GM12874 (cell line): ENCODE data around the gene MORF4L1.

Experiments used
- CTCF ChIP-seq: IDR thresholded peaks from 2 replicates; pipeline ENCODE4 v1.5.1; 2011; ENCODE audit warnings: low read depth, mild to moderate bottlenecking, control low read depth, low read length, moderate library complexity; ENCODE audit not compliant: insufficient read depth

MORF4L1 gene

GRCh38 chr15:78850941-78851755 is 21.5 kb upstream of the MORF4L1 start:
- TF ChIP-seq CTCF = no peak

- TF ChIP-seq CTCF = no peak
Observed at GRCh38 chr15:78853500-78853899, 19.2 kb upstream of the MORF4L1 start.

- no peak for TF ChIP-seq CTCF
Observed at GRCh38 chr15:78854833-78855372, 17.8 kb upstream of the MORF4L1 start.

GRCh38 chr15:78855746-78856145 is 16.9 kb upstream of the MORF4L1 start:
- no peak for TF ChIP-seq CTCF

GRCh38 chr15:78859971-78860719 is 12.5 kb upstream of the MORF4L1 start:
- TF ChIP-seq CTCF = peak; percentile 61

DNA sequence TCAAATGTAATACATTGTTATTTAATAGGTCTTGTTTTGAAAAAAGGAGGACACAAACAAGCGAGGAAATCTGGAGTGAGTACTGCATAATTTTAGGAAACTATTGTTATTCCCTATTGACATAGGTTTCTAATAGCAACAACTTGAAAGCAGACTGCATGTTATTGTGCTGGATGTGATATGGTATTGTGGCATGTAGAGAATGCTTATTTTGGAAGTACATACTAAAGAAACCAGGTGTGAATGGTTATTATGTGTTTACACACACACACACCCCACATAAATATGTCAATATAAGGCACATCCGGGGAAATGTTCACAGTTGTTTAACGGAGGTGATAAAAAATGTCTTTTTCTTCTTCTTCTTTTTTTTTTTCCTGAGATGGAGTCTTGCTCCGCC is 5.9 kb upstream of the MORF4L1 start:
- TF ChIP-seq CTCF = no peak

- no peak for TF ChIP-seq CTCF
Observed at GRCh38 chr15:78868366-78868765, 4.3 kb upstream of the MORF4L1 start.
